IMR-90 (cell line): ENCODE results near the gene DHRSX. TPM values are rescaled to one million over a fixed set of nuclear protein-coding genes. Genes with fewer than 3 reads are reported as not detected.

Source experiments
- ATAC-seq: fragments of 200-7000 bp; cut with Tn5 transposase; 2 replicates; pipeline ENCODE4 v1.9.1; 2020; ENCODE audit warnings: low read depth, mild to moderate bottlenecking, moderate library complexity
- BruUV-seq: library from RNA; stranded (reverse); fragments of 400-500 nt; replicated peaks from 2 replicates; lab custom pipeline; 2021; lab: Mats Ljungman, UMichigan
- CTCF ChIA-PET: fragments of 300-600 bp; formaldehyde crosslinking; extraction: SDS; loops from one replicate; lab custom pipeline; 2021; ENCODE audit warnings: antibody characterized with exemption; lab: Yijun Ruan, JAX
- POLR2A ChIA-PET: fragments of 300-600 bp; sonication (Branson Sonifier 250); formaldehyde crosslinking; loops from one replicate; lab custom pipeline; 2022; ENCODE audit warnings: antibody characterized with exemption; ENCODE audit not compliant: unreplicated experiment; lab: Charles Lee
- DNase-seq: peaks from one replicate; pipeline ENCODE4 v3.0.0; 2013
- H2AFZ ChIP-seq: replicated peaks from 2 replicates; pipeline ENCODE3; 2013; ENCODE audit warnings: low read length, mild to moderate bottlenecking; ENCODE audit not compliant: poor library complexity
- H2AK5ac ChIP-seq: 2 replicates; pipeline ENCODE4 v1.6.1; 2013; ENCODE audit warnings: low read depth, low read length, inconsistent platforms
- H2AK9ac ChIP-seq: replicated peaks from 2 replicates; pipeline ENCODE3; 2013; ENCODE audit warnings: mild to moderate bottlenecking, low read depth, low read length, moderate library complexity; ENCODE audit not compliant: poor library complexity
- H2BK120ac ChIP-seq: 2 replicates; pipeline ENCODE4 v1.6.1; 2013; ENCODE audit warnings: low read depth, low read length, inconsistent platforms
- H2BK15ac ChIP-seq: 3 replicates; pipeline ENCODE4 v1.6.1; 2013; ENCODE audit warnings: low read depth, low read length, inconsistent platforms
- H2BK20ac ChIP-seq: 2 replicates; pipeline ENCODE4 v1.6.1; 2013; ENCODE audit warnings: low read depth, mild to moderate bottlenecking, inconsistent platforms, low read length, moderate library complexity
- H2BK5ac ChIP-seq: 2 replicates; pipeline ENCODE4 v1.6.1; 2013; ENCODE audit warnings: mild to moderate bottlenecking, low read depth, low read length, inconsistent platforms; ENCODE audit not compliant: poor library complexity, severe bottlenecking
- H3K14ac ChIP-seq: replicated peaks from 2 replicates; pipeline ENCODE4 v1.6.1; 2013; ENCODE audit warnings: low read depth, low read length, inconsistent platforms
- H3K18ac ChIP-seq: 2 replicates; pipeline ENCODE4 v1.6.1; 2013; ENCODE audit warnings: low read depth, low read length, control low read depth
- H3K23ac ChIP-seq: 2 replicates; pipeline ENCODE4 v1.6.1; 2013; ENCODE audit warnings: low read depth, low read length, inconsistent platforms
- H3K27ac ChIP-seq: 2 replicates; pipeline ENCODE4 v1.5.1; 2013; ENCODE audit warnings: mild to moderate bottlenecking, control low read depth, low read length; ENCODE audit not compliant: insufficient read depth
- H3K27me3 ChIP-seq: 2 replicates; pipeline ENCODE4 v1.6.1; 2013; ENCODE audit warnings: low read length; ENCODE audit not compliant: control insufficient read depth, insufficient read depth
- H3K36me3 ChIP-seq: 2 replicates; pipeline ENCODE4 v1.6.1; 2013; ENCODE audit warnings: low read length, mixed read lengths; ENCODE audit not compliant: control insufficient read depth, insufficient read depth
- H3K4ac ChIP-seq: 2 replicates; pipeline ENCODE4 v1.6.1; 2013; ENCODE audit warnings: low read depth, low read length, inconsistent platforms
- H3K4me1 ChIP-seq: 2 replicates; pipeline ENCODE4 v1.6.1; 2013; ENCODE audit warnings: low read length, mixed read lengths; ENCODE audit not compliant: control insufficient read depth, insufficient read depth
- H3K4me2 ChIP-seq: 2 replicates; pipeline ENCODE4 v1.6.1; 2013; ENCODE audit warnings: low read depth, mild to moderate bottlenecking, control low read depth, low read length, moderate library complexity
- H3K4me3 ChIP-seq: 2 replicates; pipeline ENCODE4 v1.5.1; 2013; ENCODE audit warnings: low read depth, mild to moderate bottlenecking, control low read depth, low read length, moderate library complexity; ENCODE audit not compliant: insufficient read depth
- H3K56ac ChIP-seq: 2 replicates; pipeline ENCODE4 v1.6.1; 2013; ENCODE audit warnings: low read length, inconsistent platforms; ENCODE audit not compliant: insufficient read depth; ENCODE audit errors: extremely low read depth
- H3K79me1 ChIP-seq, 2 experiments: 2 replicates each; pipeline ENCODE4 v1.6.1; 2013; ENCODE audit warnings: low read length in 2 of 2, inconsistent platforms in 1 of 2, low read depth in 1 of 2
- H3K9ac ChIP-seq: 2 replicates; pipeline ENCODE4 v1.6.1; 2013; ENCODE audit warnings: low read depth, low read length, control low read depth
- H3K9me1 ChIP-seq: 2 replicates; pipeline ENCODE4 v1.6.1; 2013; ENCODE audit warnings: low read length, inconsistent platforms; ENCODE audit not compliant: insufficient read depth
- H3K9me3 ChIP-seq: 2 replicates; pipeline ENCODE4 v1.6.1; 2013; ENCODE audit warnings: low read length; ENCODE audit not compliant: control insufficient read depth, insufficient read depth
- H4K20me1 ChIP-seq: 2 replicates; pipeline ENCODE4 v1.6.1; 2013; ENCODE audit warnings: low read length, inconsistent platforms; ENCODE audit not compliant: insufficient read depth
- H4K5ac ChIP-seq: 2 replicates; pipeline ENCODE4 v1.6.1; 2013; ENCODE audit warnings: mild to moderate bottlenecking, low read depth, low read length, control low read depth
- H4K8ac ChIP-seq, 2 experiments: 2 replicates each; pipeline ENCODE4 v1.6.1; 2013; ENCODE audit warnings: low read depth in 2 of 2, low read length in 2 of 2, control low read depth in 1 of 2, inconsistent platforms in 1 of 2
- H4K91ac ChIP-seq: 2 replicates; pipeline ENCODE4 v1.6.1; 2013; ENCODE audit warnings: low read depth, low read length, inconsistent platforms; ENCODE audit not compliant: insufficient read depth
- CHD1 ChIP-seq: IDR thresholded peaks from 2 replicates; pipeline ENCODE4 v1.6.1; 2012; ENCODE audit warnings: low read depth, low read length, improper control_type of control experiment
- WGBS, 2 experiments: methylation state at CpG; one replicate each; pipeline versions ENCODE4 v1.1.5 to v1.1.7; 2013; ENCODE audit warnings: missing lambda C conversion rate in 2 of 2; ENCODE audit not compliant: insufficient read length in 1 of 2; ENCODE audit errors: extremely low coverage in 2 of 2; 5-methylcytosine and 5-hydroxymethylcytosine counted together
- dilution Hi-C: fragments of 300-500 bp; cut with HindIII; formaldehyde crosslinking; loops from one replicate; pipeline ENCODE4 v1.14.3; 2018; ENCODE audit warnings: low sequenced_read_pairs; ENCODE audit not compliant: unreplicated experiment
- in situ Hi-C: fragments of 300-500 bp; cut with MboI; formaldehyde crosslinking; loops from 3 replicates; pipeline ENCODE4 v1.14.3; 2019; ENCODE audit warnings: low sequenced_read_pairs, inconsistent platforms, mixed read lengths
- intact Hi-C: fragments of 100-400 bp; cut with micrococcal nuclease; formaldehyde crosslinking; loops from 2 replicates; pipeline ENCODE4 v1.10.0; 2022
- polyA plus RNA-seq, 3 experiments: library from polyadenylated mRNA; depleted of rRNA; stranded (reverse); fragments of >200 nt; gene quantifications; 2 replicates each; pipeline ENCODE4 v1.2.3, GENCODE V29; 2012; ENCODE audit warnings: low replicate concordance in 1 of 3
- total RNA-seq: library from RNA; depleted of rRNA; stranded (reverse); fragments of >200 nt; gene quantifications from 2 replicates; pipeline ENCODE4 v1.2.3, GENCODE V29; 2012

Gene DHRSX
- total and polyA plus RNA-seq, 2 of the 4 experiments (the other 2 are of a cell fraction), result 26.2 to 38.0 TPM

DNA sequence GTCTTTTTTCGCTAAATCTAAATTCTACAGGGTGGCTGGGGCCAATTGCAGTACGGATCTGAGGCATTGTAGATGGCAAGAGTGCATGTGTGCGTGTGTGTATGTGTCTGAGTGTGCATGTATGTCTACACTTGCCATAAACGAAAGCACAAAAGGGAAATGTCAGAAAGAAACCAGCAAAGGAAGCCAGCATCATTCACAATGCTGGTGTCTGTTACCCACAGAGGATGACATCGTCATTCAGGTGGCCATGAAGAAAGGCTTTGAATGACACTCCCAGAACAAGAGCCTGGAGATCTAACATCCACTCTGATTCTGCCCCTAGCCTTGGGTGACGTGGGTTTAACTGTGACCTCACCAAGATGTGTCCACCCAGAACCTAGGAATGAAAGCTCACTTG, 124.6 kb downstream of the DHRSX start:
- Histone ChIP-seq H2BK15ac (no peak overlapping the region), H3K14ac (no peak overlapping the region), H4K91ac (no peak overlapping the region), H3K56ac (no peak overlapping the region), H3K9me3 (no peaks in the 10 kb centered on the region), H3K4ac (no peak overlapping the region), H3K9ac (no peak overlapping the region), H2AFZ (no peak overlapping the region), H2AK5ac (no peak overlapping the region), H3K4me2 (no peak overlapping the region), H4K8ac (no peak overlapping the region), H4K5ac (no peak overlapping the region), H3K27me3 (no peaks in the 10 kb centered on the region), H3K79me1 (peaks cover 0 to 6% of the 10 kb centered on the region in 2 experiments; a peak in 1 of 4 replicates), H3K18ac (no peak overlapping the region), H2AK9ac (no peak overlapping the region), H3K27ac (no peak overlapping the region), H4K20me1 (no peaks in the 10 kb centered on the region), H2BK5ac (no peak overlapping the region), H2BK120ac (no peak overlapping the region), H2BK20ac (no peak overlapping the region), H3K23ac (no peak overlapping the region), H3K36me3 (peaks cover 5% of the 10 kb centered on the region), H3K4me3 (no peak overlapping the region), H3K4me1 (no peaks in the 10 kb centered on the region), H3K9me1 (peaks cover 3% of the 10 kb centered on the region; the same call in 1 of the 2 replicates)
- DNase-seq (no peak), ATAC-seq (no peak)
- no peak for TF ChIP-seq CHD1
- intact Hi-C loops, result no loop called here
- WGBS, 2 experiments, result 100% methylated on average over 3 of the region's 6 CpGs; no CpG with 5 or more reads in 1 of the 2 experiments
- dilution Hi-C loops, result no loop called here
- in situ Hi-C loops, result no loop called here
- no TSS peak for BruUV-seq
- CTCF ChIA-PET, result no interaction called here
- POLR2A ChIA-PET, result no interaction called here
